ENCODE data around the gene NOC3L. TPM values are rescaled to one million over a fixed set of nuclear protein-coding genes. Genes with fewer than 3 reads are reported as not detected.

The NOC3L gene
- total and polyA plus RNA-seq, 9 of the 15 experiments (the other 6 are each of a cell fraction or from before 2014, with no cell fraction given): 23.8 to 57.6 (median 32.6) TPM

DNA sequence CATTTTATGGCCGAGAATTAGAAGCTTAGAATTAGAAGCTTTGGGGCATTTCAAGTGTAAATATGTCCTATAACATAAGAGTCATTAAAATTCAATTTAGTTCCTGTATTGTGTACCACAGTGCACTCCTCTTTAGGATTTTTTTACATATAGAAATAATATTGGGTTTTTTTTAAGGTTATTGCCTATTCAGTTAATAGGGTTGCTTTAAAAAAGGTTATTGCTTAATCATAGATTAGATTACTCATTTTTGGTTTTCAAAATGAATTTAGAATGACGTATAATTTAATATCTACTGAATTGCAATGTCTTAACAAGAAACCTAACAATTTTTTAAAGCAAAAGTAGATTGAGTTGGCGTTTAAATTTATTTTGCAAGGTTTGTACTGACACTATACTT, 34.1 kb downstream of the NOC3L start:
- H3K36me3 ChIP-seq (ENCODE audit: control insufficient read depth, insufficient read depth, low read length): peaks cover 76% of the 10 kb centered on the region; the same call in 2 of the 3 replicates
- ChIA-PET POLR2A (interaction anchor here (1.5 kb wide), 1 partner anchor 8 kb away, joined by 3 read pairs; no protein-coding TSS in a partner anchor), CTCF (ENCODE audit: low intra/inter-chr PET ratio) (no interaction called here)
- FAIRE-seq (no peak), ATAC-seq (no peak), DNase-seq (ENCODE audit: extremely low read depth in 1 of 4, low spot score in 3 of 4) (no peak)
- intact Hi-C loops (cut with micrococcal nuclease) (no loop called here), in situ Hi-C loops (cut with MboI) (no loop called here)
- no peak overlapping the region for H3K9ac ChIP-seq (ENCODE audit: insufficient read depth in 1 of 2, low read depth in 2 of 2, low read length in 2 of 2)
- no peaks in the 10 kb centered on the region for H3K9me1 ChIP-seq (ENCODE audit: control insufficient read depth, insufficient read depth, low read length)
- H3K79me2 ChIP-seq (ENCODE audit: control insufficient read depth, insufficient read depth, low read length): no peaks in the 10 kb centered on the region
- TF ChIP-seq SRSF1 (IDR thresholded peaks at IDR 0.05; ENCODE audit: low read depth, low read length) (no peak), CEBPG (CRISPR knock-in tag; IDR thresholded peaks at IDR 0.05) (no peak), CEBPG (tag; conservative IDR thresholded peaks at IDR 0.05 in 1 of 2, IDR thresholded peaks at IDR 0.05 in 1 of 2) (peak; percentile 13 to 42; a peak in 2 of 4 replicates)
- H3K4me1 ChIP-seq (replicated peaks in 1 of 2; ENCODE audit: control insufficient read depth in 2 of 2, insufficient read depth in 2 of 2, low read length in 2 of 2): no peaks in the 10 kb centered on the region
- no peak overlapping the region for H3K27ac ChIP-seq (ENCODE audit: extremely low read depth, low read depth, low read length)
- no peak overlapping the region for H3K4me3 ChIP-seq
- no peak overlapping the region for H2AFZ ChIP-seq (ENCODE audit: low read depth, low read length)
- H3K27me3 ChIP-seq (ENCODE audit: control insufficient read depth in 2 of 2, insufficient read depth in 2 of 2, low read length in 2 of 2): no peaks in the 10 kb centered on the region
- no peaks in the 10 kb centered on the region for H3K9me3 ChIP-seq (replicated peaks; ENCODE audit: control insufficient read depth, insufficient read depth, low read depth, low read length)
- H3K4me2 ChIP-seq (ENCODE audit: insufficient read depth, low read length): no peak overlapping the region
- 94% methylated on average over 3 of the region's 3 CpGs for WGBS (ENCODE audit: insufficient coverage, low coverage, missing lambda C conversion rate)
- no TSS peak for BruUV-seq (replicated peaks)
- H4K20me1 ChIP-seq (replicated peaks; ENCODE audit: control insufficient read depth, insufficient read depth, low read length): no peaks in the 10 kb centered on the region; the same call in 1 of the 2 replicates

GRCh38 chr10:94327649-94328048, 35.1 kb downstream of the NOC3L start:
- DNase-seq (ENCODE audit: extremely low read depth in 1 of 4, low spot score in 3 of 4): no peak
- Histone ChIP-seq H3K4me2 (ENCODE audit: insufficient read depth, low read length) (no peak overlapping the region), H3K9me1 (ENCODE audit: control insufficient read depth, insufficient read depth, low read length) (no peaks in the 10 kb centered on the region), H4K20me1 (replicated peaks; ENCODE audit: control insufficient read depth, insufficient read depth, low read length) (no peaks in the 10 kb centered on the region; the same call in 1 of the 2 replicates), H2AFZ (ENCODE audit: low read depth, low read length) (no peak overlapping the region), H3K9me3 (replicated peaks; ENCODE audit: control insufficient read depth, insufficient read depth, low read depth, low read length) (no peaks in the 10 kb centered on the region), H3K36me3 (ENCODE audit: control insufficient read depth, insufficient read depth, low read length) (peaks cover 75% of the 10 kb centered on the region; the same call in 2 of the 3 replicates), H3K4me1 (replicated peaks in 1 of 2; ENCODE audit: control insufficient read depth in 2 of 2, insufficient read depth in 2 of 2, low read length in 2 of 2) (no peaks in the 10 kb centered on the region), H3K4me3 (no peak overlapping the region), H3K9ac (ENCODE audit: insufficient read depth in 1 of 2, low read depth in 2 of 2, low read length in 2 of 2) (no peak overlapping the region), H3K79me2 (ENCODE audit: control insufficient read depth, insufficient read depth, low read length) (no peaks in the 10 kb centered on the region), H3K27ac (ENCODE audit: extremely low read depth, low read depth, low read length) (no peak overlapping the region), H3K27me3 (ENCODE audit: control insufficient read depth in 2 of 2, insufficient read depth in 2 of 2, low read length in 2 of 2) (no peaks in the 10 kb centered on the region)
- intact Hi-C loops (cut with micrococcal nuclease): no loop called here
- no peak for FAIRE-seq
- ATAC-seq: no peak
- no TSS peak for BruUV-seq (replicated peaks)
- in situ Hi-C loops (cut with MboI): no loop called here
- ChIA-PET CTCF (ENCODE audit: low intra/inter-chr PET ratio) (no interaction called here), POLR2A (no interaction called here)
- WGBS (ENCODE audit: insufficient coverage, low coverage, missing lambda C conversion rate): 89% methylated on average over 1 of the region's 1 CpG
- TF ChIP-seq RBM25 (IDR thresholded peaks at IDR 0.05; ENCODE audit: low read depth, low read length, severe bottlenecking) (no peak), POLR3A (IDR thresholded peaks at IDR 0.05; ENCODE audit: borderline replicate concordance, extremely low read depth, insufficient read depth, insufficient read length) (no peak), TCF7 (IDR thresholded peaks at IDR 0.05; ENCODE audit: borderline replicate concordance) (no peak), THAP12 (CRISPR knock-in tag; IDR thresholded peaks at IDR 0.05) (no peak), ZFP30 (CRISPR knock-in tag; IDR thresholded peaks at IDR 0.05; ENCODE audit: borderline replicate concordance) (no peak), ZNF551 (CRISPR knock-in tag; IDR thresholded peaks at IDR 0.05) (no peak), HMBOX1 (IDR thresholded peaks at IDR 0.05) (no peak), SMC3 (conservative IDR thresholded peaks at IDR 0.05; ENCODE audit: insufficient read depth, low read depth, low read length) (no peak), ZNF23 (CRISPR knock-in tag; IDR thresholded peaks at IDR 0.05) (no peak), STAT5B (CRISPR knock-in tag; IDR thresholded peaks at IDR 0.05) (no peak)
